Esophagus muscularis mucosa (tissue), 4 donors: ENCODE measurements around the gene COPS6.

Source experiments
- EP300 ChIP-seq: sonication (generic); formaldehyde crosslinking; IDR thresholded peaks from one replicate; pipeline ENCODE4 v1.6.1; 2017; ENCODE audit warnings: antibody characterized with exemption
- POLR2A ChIP-seq: fragments of 450-650 bp; IDR thresholded peaks from one replicate; pipeline ENCODE4 v1.6.1; 2017; ENCODE audit warnings: antibody characterized with exemption, moderate library complexity, mild to moderate bottlenecking, low read depth
- POLR2AphosphoS5 ChIP-seq, 2 donors: sonication (generic); formaldehyde crosslinking; IDR thresholded peaks; one replicate each; pipeline ENCODE4 v1.6.1; 2017; ENCODE audit warnings: antibody characterized with exemption in 2 of 2
- TF ChIP-seq, protein P1 (sequence below), 3 experiments: fragments of 200-600 bp in 2 of 3; fragments of 450-650 bp in 1 of 3; sonication (generic) in 2 of 3; IDR thresholded peaks; one replicate each; pipeline ENCODE4 v1.5.1; 2017 to 2019; ENCODE audit warnings: antibody characterized with exemption in 3 of 3, mild to moderate bottlenecking in 2 of 3, moderate library complexity in 1 of 3

GRCh38 chr7:100093054-100093453 is 4.3 kb downstream of the COPS6 start:
- TF ChIP-seq, protein P1, sequence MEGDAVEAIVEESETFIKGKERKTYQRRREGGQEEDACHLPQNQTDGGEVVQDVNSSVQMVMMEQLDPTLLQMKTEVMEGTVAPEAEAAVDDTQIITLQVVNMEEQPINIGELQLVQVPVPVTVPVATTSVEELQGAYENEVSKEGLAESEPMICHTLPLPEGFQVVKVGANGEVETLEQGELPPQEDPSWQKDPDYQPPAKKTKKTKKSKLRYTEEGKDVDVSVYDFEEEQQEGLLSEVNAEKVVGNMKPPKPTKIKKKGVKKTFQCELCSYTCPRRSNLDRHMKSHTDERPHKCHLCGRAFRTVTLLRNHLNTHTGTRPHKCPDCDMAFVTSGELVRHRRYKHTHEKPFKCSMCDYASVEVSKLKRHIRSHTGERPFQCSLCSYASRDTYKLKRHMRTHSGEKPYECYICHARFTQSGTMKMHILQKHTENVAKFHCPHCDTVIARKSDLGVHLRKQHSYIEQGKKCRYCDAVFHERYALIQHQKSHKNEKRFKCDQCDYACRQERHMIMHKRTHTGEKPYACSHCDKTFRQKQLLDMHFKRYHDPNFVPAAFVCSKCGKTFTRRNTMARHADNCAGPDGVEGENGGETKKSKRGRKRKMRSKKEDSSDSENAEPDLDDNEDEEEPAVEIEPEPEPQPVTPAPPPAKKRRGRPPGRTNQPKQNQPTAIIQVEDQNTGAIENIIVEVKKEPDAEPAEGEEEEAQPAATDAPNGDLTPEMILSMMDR (IDR thresholded peaks at IDR 0.05), result no peak
- TF ChIP-seq POLR2A (no peak), EP300 (no peak), POLR2AphosphoS5 (IDR thresholded peaks at IDR 0.05) (no peak)
